ENCODE data around the gene FNDC5. TPM values are rescaled to one million over a fixed set of nuclear protein-coding genes. Genes with fewer than 3 reads are reported as not detected.

FNDC5 gene
- polyA plus RNA-seq, 1 donor, result 209 TPM

DNA sequence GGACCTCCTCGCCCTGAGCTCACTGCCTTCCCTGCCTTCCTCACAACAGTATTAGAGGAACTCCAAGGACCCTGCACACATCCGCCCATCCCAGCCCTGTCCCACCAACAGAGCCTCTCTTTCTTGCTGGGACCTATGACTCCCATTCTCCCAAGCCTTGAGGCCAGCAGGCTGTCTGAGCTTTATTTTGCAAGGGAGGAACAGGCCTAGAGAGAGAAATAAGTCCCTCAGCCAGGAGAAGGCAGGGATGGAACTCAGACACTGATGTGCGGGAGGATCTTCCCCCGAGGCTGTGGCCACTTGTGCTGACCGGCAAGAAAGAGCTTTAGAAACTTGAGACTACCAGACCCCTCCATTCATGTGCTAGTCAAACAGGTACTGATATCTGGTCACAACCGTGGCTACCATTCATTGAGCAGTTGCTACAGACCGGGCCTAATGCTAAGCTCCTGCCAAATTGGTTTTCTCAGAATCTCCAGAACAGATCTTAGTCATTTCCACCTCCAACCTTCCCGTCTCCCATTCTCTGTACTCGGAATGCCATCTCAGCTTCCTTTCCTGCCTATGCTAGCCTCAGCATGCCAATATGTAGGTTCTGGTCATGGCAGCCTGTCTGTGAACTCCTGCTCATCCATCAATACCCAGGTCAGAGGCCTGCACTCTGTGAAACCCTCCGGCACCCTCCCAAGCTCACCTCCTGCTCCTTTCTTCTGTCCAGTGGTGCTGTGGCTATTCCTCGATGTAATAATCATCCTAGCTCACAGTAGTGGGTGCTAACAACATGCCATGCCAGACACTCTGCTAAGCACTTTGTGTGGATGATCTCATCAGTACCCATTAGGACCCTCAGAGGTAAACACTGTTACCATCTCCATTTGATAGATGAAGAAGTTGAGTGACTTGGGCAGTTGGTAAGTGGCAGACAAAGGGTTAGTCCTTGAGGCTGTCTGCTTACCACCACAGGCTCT lies 26.7 kb upstream of the FNDC5 start:
- DNase-seq, result no peak

DNA sequence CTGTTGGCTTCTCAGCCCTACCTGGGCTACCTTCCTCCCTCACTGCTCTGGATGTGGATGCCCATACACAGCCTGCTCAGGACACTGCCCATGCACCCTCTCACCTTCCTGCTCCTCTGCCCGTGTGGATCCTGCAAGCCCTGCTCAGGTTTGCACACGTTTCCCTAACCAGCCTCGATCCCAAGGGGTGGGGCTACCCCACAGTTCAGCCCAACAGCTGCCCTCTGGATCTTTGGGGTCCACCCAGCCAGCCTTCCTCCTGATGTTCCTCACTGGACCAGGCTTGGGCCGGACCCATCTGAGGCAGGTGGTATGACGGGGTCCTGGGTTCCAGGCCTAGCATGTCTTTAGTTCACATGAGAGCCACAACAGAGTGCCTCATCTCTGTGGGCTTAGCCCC lies 25.7 kb upstream of the FNDC5 start:
- no peak for DNase-seq

DNA sequence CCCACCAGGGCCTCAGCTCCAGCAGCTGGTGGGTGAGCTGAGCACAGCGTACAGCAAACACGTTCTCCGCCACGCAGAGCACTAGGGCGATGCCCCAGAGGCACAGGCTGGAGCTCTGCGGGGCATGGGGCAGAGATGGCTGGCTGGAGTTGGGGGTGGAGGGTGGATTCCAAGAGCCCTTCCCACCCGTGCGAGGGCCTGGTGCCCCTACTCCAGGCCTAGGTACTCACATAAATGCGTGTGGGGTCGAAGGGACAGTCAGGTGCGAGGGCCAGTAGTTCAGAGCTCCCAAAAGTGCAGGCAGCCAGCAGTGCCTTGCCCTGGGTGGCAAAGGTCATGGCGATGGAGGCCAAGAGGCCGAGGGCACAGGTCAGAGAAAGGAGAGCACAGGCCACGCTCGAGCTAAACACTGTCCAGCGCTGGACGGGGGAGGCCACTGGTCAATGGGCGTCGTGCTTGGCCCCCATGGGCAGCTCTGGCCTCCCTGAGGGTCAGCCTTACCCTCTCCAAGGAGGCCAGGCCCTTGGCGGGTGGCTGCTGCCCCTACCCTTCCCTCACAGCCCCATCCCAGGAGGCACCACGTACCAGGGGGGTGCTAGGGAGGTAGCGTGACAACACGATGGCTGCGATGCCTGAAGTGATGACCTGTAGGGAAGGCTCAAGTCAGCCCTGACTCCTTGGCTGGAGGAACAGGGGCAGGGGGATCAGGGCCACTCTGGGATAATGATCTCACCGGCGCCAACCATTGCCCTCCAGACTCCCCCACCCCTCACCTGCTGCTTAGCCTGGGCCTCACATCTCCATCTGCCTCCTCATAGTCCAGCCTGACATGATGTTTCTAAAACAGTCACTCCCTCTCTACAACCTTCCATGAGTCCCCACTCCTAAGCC lies 24.9 kb upstream of the FNDC5 start:
- DNase-seq, result no peak

DNA sequence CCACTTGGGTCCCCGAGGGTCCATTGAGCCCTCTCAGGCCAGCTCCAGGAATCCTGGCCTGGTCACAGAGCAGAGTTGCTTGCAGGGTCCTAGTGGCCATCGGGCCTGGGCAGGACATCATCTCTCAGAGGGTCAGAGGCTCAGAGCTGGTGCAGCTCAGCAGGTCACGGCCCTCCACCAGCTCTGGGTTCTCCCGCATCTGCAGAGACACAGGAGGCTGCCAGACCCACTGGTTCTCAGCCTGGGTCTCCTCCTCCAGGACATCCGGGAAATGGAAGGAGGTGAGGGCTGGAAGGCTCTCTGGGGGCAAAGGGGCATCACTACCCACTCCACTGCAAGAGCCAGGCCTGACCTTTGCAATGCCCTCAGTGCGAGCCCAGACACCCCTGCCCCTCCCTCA lies 24.0 kb upstream of the FNDC5 start:
- DNase-seq, result no peak

DNA sequence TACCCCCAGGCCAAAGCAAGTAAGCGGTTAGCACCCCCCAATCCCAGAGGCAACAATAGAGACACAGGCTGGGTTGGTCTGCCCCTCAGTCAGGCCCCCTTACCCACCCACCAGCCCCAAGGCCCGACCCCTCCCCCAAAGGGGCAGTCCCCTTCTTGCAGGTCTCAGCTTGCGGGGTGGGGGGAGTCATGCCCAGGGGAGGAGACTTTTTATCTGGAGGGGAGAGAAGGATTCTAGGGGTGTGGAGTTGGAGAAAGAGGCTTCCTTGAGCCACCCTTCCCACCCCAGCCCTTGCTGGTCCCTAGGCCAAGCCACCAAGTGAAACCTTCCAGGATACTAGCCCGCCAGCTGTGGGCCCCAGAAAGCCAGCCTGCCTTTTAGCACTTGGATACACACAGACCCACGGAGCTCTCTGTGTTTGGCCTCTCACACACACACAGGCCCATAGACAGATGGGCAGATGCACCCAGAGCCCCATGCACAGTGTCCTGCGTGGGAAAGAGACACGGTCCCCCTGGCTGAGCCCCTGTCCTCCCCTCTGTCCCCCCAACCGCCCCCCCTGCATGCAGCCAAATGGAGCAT lies 23.4 kb upstream of the FNDC5 start:
- no peak for DNase-seq

DNA sequence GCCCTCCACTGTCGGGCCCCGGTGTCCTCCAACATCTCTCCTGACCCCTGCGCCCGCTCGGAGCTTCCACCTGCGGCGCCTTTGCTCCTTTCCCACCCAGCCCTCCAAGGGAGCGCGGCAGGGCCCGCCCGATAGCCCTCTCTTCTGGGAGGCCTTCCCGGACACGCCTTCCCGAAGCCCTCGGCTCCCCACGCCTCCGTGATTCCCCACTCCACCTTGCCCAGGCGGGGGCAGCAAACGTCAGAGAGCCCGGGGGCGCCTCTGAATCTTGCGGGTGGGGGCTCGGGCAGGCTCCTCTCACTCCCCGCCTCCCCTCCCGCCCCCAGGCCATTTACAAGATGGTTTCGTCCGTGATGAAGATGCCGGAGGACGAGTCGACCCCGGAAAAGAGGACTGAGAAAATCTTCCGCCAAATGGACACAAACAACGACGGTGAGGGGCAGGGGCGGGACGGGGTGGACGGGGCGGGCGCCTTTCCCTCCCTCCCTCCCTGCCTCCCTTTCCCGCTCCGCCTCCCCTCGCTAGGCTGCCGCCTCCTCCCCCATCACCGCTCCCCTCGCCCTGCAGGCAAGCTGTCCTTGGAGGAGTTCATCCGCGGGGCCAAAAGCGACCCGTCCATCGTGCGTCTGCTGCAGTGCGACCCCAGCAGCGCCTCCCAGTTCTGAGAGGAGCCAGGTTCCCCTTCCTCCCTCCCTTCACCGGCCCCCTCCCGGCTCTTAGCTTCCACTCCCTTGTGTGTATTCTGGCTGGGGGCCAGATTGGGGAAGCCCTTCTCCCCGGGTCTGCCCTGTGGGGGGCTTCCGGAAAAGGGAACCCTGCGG lies 22.7 kb upstream of the FNDC5 start:
- DNase-seq, result no peak

DNA sequence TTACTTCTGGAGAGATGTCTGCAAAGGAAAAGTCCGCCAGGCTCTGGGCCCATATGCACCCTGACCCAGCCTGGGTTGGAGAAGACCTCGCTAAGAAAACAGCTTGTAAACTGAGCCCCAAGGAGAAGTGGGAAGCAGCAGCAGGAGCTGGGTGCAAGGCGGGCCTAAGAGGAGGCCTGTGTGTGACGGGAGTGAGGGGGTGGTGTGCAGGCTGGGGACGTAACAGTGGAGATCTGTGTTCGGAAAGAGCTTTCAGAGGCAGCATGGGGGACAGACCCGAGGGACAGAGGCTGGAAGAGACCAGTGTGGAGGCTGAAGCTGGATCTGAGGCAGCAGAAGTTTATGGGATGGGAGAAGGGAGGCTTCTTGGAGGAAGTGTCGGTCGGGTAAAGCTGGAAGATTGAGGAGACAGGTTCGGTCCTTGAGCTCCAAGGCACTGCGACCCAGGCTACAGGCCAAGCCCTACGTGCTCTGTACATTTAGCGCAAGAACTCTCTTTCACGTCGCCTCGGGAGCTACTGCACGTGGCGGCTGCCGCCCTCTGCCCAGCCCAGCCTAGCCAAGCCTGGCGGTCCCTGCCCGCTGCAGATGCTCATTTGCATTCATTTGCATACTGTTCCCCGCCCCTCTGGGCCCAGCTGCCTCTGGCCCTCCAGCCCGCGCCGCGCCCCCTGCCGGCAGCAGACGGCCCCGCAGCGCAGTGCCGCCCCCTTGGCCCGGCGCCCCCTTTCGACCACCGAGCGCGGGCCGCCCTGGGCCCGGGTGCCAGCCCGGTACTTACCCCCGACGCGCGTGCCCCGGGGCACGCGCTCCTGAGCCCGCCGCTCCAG lies 21.9 kb upstream of the FNDC5 start:
- DNase-seq, result no peak

DNA sequence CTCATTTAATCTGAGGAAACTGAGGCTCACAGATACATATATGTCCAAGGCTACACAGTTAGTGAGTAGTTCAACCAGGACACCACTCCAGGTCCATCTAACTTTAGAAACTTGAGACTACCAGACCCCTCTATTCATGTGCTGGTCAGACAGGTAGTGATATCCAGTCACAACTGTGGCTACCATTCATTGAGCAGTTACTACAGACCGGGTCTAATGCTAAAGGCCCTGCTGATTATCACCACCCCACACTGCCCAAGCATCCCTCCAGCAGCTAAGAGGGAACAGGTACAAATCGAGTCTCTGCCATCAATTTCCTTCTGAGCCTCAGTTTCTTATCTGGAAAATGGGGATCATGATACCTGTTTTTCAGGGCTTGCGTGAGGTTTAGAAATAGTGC lies 20.9 kb upstream of the FNDC5 start:
- DNase-seq, result no peak

DNA sequence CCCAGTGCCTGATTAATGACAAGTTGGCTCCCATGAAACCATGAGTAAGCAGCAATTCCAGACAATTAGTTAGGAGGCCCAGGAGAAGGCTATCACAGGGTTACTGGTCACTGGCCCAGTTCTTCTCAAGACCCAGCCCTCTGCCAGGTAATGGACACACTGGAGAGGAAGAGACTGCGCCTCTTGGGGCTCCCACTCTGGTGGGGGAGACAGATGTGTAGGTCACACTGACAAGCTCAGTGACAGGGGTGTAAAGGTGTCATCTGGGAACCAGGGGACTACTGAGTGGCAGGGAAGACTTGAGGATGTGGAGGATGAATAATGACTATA lies 20.5 kb upstream of the FNDC5 start:
- no peak for DNase-seq

DNA sequence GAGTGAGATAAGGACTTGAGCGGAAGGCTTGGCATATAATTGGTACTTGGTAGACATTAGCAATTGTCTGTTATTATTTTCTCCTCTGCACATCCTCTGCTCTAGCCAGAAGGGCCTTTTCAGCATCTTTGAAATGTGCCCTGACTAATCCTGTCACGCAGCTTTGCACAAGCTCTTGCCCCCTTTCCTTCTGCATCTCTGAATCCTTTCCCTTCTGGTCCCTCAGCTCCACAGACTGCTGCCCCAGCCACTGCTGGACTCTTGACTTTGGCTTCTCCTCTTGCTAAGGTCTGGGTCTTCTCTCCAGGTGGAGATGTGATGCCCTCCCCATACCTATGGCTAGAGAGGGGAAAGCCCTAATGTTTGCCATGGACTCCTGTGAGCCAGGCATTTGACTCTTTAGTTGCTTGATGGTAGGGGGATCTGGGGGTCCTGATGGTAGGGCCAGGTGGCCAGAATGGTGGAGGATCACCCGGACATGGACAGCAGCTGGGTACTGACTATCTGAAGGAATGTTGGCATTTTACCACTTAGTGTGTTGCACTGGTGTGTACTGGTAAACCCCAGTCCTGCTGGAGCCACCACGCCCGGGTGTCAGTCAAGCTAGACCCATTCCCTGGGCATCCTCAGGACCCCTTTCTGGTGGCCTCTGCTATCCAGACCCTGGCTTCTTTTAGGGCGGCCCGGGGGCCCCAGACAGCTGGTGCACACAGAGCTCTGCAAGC lies 20.0 kb upstream of the FNDC5 start:
- DNase-seq, result no peak

DNA sequence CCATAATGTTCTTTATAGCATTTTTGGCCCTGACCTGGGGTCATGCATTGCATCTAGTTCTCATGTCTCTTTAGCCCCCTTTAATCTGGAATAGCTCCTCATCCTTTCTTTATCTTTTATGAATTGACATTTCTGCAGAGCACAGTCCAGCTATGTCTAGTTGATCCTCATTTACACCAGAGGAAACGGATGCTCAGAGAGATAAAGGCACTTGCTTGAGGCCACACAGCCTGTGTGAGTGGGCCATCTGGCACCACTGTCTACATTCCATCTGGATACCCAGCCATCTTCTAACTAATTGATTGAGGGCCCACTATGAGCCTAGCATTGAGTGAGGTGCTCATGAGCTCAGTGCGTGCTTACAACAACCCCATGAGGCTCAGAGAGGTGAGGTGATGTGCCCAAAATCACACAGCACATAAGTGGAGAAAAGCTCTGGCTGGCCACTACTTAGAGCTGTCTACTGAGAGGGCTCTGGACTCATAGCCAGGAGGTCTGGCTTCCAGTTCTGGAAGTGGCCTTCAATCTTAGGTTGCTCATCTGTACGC lies 19.1 kb upstream of the FNDC5 start:
- DNase-seq, result no peak

DNA sequence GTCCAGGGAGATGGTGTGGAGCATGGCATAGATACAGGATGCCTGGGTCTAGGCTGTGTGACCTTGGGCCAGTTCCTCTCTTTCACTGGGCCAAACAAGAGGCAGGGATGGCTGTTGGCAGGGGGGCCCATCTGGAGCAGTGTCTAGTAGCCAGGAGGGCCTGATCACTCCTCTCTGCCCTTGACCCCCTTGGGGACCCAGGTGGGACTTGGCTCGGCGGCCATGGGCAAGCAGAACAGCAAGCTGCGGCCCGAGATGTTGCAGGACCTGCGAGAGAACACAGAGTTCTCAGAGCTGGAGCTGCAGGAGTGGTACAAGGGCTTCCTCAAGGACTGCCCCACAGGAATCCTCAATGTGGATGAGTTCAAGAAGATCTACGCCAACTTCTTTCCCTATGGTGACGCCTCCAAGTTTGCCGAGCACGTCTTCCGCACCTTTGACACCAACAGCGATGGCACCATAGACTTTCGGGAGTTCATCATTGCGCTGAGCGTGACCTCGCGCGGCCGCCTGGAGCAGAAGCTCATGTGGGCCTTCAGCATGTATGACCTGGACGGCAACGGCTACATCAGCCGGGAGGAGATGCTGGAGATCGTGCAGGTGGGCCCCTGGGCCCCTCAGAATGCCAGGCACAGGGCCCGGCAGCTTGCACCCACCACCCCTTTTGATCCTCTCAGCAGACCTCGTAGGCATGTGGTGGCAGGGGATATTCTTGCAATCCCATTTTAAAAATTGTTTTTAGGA lies 18.1 kb upstream of the FNDC5 start:
- DNase-seq, result no peak

DNA sequence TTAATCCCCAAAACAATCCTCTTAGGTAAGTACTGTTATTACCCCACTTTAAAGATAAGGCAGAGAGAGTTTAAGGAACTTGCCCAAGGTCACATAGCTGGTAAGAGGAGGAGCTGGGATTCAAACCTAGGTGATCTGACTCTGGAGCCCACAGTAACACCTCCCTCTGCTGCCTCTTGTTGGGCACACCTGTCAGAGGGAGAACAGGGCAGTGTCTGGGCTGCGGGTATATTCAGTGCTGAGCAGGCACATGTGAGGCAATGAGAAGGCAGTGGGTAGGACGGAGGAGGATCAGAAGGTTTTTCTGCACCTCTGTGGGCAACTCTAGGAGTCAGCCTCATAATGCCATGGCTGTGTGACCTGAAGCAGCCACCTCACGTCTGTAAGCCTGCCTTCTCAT lies 17.4 kb upstream of the FNDC5 start:
- no peak for DNase-seq

DNA sequence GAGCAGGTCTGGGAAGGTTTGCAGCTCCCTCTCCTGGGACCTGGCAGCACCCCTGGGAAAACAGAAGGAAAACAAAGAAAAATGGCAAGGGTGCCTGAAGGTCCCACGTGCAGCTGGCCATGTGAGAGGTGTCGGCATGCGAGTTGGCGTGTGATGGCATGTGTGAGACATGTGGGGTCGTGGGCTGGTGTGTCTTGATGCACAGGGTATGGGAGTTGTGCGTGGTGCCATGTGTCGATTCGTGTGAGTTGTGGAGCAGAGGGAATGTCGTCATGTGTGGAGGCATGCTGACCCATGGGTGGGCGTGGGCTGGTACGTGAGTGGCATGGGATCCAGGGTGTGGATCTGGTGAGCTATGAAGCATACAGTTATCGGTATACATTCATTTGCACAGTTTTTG lies 16.9 kb upstream of the FNDC5 start:
- no peak for DNase-seq

DNA sequence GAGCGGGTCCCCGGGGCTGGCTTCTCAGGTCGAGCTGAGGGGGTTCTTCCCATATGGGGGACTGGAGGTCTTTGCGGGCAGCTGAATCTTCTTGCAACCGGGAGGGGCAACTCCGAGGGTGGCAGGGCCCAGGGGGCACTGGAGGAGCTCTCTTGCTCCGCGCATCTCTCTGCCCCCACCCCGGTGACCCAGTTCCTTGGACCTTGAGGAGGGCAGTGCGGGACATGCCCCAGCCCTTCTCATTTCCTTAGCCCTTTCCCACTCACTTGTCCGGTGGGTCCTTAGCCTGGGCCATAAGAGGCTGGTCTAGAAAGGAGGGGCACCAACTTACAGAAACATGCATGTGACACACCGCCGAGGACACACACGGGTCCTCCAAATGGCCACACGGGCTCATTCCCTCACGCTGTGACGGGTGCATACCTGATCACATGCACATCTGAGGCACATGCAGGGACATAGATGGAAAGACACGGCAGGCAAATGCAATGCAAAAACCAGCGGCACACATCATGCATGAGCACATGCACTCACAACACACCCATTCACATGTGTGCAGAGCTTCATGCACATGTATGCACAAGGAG lies 16.2 kb upstream of the FNDC5 start:
- no peak for DNase-seq

DNA sequence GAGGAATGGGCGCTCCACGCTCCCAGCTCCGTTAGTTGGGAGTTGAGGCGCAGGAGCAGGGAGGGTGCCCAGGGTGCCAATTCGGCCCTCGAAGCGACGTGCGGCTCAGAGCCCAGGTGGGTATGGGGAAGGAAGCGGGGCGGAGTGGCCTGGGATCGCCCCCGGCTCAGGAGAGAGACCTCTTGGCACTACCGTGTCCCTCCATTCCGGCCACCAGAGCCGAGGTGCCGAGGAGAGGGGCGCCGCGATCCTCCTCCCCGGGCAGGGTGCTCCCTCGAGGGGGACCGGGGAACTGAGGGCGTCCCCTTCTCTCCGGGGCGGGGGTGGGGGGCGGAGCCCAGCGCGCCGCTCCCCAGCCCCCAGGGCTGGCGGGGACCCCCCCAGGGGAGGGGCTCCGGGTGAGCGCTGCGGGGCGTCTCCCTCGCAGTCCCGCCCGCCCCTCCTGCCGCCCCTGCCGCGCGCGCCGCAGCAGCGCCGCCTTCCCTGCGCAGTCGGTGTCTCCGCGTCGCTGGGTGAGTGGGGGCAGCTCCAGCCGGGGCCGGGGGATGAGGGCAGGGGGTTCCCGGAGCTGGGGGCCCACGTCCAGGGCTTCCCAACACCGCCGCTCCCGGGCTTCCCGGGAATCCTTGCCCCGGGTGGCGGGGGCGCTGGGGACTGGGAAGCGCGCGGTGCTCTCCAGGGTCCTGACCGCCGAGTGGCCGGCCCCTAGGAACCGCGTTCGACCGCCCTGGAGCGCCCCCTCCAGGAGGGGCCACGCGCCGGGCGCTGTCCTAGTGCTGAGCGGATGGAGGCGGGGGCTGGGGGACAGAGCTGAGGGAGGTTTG lies 15.5 kb upstream of the FNDC5 start, which contains the start of gene HPCA:
HPCA (plus strand) TSS at position 488 of the 824 bp plus-strand sequence. CDS start 2,408 bp downstream, outside the sequence.
- no peak for DNase-seq

DNA sequence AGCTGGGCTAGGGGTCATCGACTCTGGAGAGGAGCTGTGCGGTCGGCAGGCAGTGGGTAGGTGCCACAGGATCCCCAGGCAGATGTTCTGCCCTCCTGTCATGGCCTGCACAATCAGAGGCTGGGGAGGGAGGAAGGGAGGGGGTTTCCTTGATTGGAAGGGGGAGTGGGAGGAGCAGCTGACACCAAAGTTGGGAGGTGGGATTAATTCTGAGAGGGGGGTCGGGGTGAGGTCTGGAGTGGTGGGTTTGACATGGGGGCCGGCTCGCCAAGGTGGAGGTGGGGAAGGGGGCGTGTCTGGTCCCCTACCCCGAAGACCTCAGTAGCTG lies 14.9 kb upstream of the FNDC5 start:
- no peak for DNase-seq

DNA sequence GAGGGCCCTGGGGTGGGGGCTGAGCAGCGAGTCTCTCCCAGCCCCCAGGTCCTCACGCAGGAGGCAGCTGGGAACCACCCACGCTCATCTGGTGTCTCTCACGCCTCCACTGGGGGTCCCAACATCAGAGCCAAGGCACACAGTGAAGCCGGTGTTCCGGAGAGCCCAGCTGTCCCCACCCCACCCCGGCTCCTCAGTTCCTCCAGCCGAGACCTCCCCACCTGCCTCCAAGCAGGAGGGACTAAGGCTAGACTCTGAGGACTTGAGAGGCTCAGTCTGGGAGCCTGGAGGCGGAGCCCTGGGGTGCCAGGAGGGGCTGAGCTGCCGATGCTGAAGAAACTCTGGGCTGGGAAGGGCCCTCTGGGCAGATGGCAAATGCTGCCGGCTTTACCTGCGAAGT lies 14.0 kb upstream of the FNDC5 start:
- no peak for DNase-seq

DNA sequence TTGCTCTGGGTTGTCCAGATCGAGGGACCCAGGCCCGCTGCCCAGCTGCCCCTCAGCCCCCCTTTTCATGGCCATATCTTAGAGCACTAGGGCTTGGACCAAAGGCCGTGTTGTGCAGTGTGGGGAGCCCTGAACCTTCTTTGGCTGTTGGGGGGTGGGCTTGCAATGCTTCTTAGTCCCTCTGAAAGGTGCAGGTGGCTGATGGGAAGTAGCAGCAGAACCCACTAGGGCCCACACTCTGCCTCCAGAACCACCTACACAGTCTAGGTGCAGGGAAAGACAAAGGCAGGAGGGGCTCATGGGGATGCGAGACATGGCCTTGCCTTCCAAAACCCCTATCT lies 13.3 kb upstream of the FNDC5 start:
- no peak for DNase-seq
